Measurements from ENCODE around the gene MAP1B.

MAP1B gene

DNA sequence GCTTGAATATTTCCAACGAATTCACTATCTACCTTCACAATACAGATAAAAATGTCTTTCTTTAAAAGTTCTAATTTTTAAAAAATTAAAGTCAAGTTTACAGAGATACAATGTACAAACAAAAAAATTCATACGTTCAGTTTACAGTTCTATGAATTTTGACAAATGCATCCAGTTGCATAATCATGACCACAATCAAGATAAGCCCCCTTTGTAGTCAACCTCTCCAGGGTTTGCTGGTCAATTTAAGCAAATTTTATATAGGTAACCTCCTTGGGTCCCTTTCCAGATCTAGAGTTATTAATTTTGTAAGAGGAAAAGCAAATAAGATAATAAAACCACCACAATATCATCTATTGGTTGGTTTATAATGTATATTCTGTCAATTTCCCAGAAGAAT lies 136.4 kb downstream of the MAP1B start:
- H3K4me3 ChIP-seq (replicated peaks; ENCODE audit: low read depth, low read length): no peak overlapping the region
- DNase-seq (ENCODE audit: extremely low read depth, low read depth): no peak
- TF ChIP-seq, protein P1, sequence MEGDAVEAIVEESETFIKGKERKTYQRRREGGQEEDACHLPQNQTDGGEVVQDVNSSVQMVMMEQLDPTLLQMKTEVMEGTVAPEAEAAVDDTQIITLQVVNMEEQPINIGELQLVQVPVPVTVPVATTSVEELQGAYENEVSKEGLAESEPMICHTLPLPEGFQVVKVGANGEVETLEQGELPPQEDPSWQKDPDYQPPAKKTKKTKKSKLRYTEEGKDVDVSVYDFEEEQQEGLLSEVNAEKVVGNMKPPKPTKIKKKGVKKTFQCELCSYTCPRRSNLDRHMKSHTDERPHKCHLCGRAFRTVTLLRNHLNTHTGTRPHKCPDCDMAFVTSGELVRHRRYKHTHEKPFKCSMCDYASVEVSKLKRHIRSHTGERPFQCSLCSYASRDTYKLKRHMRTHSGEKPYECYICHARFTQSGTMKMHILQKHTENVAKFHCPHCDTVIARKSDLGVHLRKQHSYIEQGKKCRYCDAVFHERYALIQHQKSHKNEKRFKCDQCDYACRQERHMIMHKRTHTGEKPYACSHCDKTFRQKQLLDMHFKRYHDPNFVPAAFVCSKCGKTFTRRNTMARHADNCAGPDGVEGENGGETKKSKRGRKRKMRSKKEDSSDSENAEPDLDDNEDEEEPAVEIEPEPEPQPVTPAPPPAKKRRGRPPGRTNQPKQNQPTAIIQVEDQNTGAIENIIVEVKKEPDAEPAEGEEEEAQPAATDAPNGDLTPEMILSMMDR (IDR thresholded peaks at IDR 0.05; ENCODE audit: low read depth, low read length, missing control alignments): no peak

DNA sequence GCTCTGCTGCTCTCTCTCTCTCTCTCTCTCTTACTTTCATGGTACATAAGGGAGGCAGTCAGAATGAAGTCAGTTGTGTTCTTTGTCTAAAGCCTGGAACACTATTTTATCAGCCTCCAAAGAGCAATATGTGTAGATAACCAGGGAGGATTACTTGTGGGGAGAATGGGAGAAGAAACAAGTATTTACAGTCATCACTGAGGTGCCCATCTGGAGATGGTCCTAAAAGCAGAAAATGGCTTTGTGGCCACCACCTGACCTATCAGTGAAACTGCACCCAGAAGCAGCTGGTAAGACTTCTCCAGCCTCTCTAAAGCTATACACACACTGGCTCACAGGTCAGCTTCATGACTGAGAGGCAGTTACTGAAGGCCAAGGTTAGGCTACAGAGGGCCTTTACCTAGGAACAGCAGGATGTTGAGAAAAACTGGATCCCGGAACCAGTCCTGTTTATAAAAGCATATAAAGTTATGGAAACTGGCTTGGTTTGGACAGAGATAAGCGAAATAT lies 137.6 kb downstream of the MAP1B start:
- no peak for DNase-seq (ENCODE audit: extremely low read depth, low read depth)
- TF ChIP-seq, protein P1 (IDR thresholded peaks at IDR 0.05; ENCODE audit: low read depth, low read length, missing control alignments): peak; percentile 33
- no peak overlapping the region for H3K4me3 ChIP-seq (replicated peaks; ENCODE audit: low read depth, low read length)

DNA sequence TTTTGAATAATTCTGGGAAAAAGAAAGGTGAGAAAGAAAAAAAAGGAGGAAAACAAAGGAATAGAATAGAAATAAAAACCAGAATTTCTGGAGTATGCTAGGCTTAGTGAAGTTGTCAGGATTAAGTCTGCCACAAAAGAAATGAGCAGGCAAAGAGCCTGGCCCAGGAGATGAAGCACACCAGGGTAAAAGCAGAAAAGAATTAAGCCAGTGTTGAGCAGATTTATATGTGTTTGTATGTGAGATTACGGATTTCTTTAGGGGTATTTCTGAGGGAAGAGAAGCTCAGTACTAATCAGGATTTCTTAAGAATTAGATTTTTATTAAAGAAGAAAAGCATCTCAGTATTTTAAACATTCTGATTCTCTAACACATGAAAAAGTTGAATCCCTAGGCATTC lies 138.3 kb downstream of the MAP1B start:
- TF ChIP-seq, protein P1 (IDR thresholded peaks at IDR 0.05; ENCODE audit: low read depth, low read length, missing control alignments): no peak
- no peak for DNase-seq (ENCODE audit: extremely low read depth, low read depth)
- H3K4me3 ChIP-seq (replicated peaks; ENCODE audit: low read depth, low read length): no peak overlapping the region

GRCh38 chr5:72245951-72246532 lies 138.8 kb downstream of the MAP1B start:
- no peak overlapping the region for H3K4me3 ChIP-seq (replicated peaks; ENCODE audit: low read depth, low read length)
- no peak for DNase-seq (ENCODE audit: extremely low read depth, low read depth)
- TF ChIP-seq, protein P1 (IDR thresholded peaks at IDR 0.05; ENCODE audit: low read depth, low read length, missing control alignments): no peak

GRCh38 chr5:72246954-72247442 lies 139.7 kb downstream of the MAP1B start:
- DNase-seq (ENCODE audit: extremely low read depth, low read depth): no peak
- H3K4me3 ChIP-seq (replicated peaks; ENCODE audit: low read depth, low read length): no peak overlapping the region
- TF ChIP-seq, protein P1 (IDR thresholded peaks at IDR 0.05; ENCODE audit: low read depth, low read length, missing control alignments): no peak

GRCh38 chr5:72248410-72248981 lies 141.2 kb downstream of the MAP1B start:
- DNase-seq (ENCODE audit: extremely low read depth, low read depth): peak; percentile 95
- TF ChIP-seq, protein P1 (IDR thresholded peaks at IDR 0.05; ENCODE audit: low read depth, low read length, missing control alignments): no peak
- no peak overlapping the region for H3K4me3 ChIP-seq (replicated peaks; ENCODE audit: low read depth, low read length)
